Measurements from ENCODE around the gene RPS6KA5. TPM values are rescaled to one million over a fixed set of nuclear protein-coding genes. Genes with fewer than 3 reads are reported as not detected.
A peak's percentile ranks its signal among the peaks of the same experiment; 100 is the strongest.
"Not testable (repeated sequence)": the region's sequence is repeated elsewhere in the genome, so short reads cannot be mapped to it uniquely, and the experiment has no call there.

Gene RPS6KA5
- total RNA-seq, 4 donors from 2014 or later: 3.1 to 10.5 (median 8.1) TPM

DNA sequence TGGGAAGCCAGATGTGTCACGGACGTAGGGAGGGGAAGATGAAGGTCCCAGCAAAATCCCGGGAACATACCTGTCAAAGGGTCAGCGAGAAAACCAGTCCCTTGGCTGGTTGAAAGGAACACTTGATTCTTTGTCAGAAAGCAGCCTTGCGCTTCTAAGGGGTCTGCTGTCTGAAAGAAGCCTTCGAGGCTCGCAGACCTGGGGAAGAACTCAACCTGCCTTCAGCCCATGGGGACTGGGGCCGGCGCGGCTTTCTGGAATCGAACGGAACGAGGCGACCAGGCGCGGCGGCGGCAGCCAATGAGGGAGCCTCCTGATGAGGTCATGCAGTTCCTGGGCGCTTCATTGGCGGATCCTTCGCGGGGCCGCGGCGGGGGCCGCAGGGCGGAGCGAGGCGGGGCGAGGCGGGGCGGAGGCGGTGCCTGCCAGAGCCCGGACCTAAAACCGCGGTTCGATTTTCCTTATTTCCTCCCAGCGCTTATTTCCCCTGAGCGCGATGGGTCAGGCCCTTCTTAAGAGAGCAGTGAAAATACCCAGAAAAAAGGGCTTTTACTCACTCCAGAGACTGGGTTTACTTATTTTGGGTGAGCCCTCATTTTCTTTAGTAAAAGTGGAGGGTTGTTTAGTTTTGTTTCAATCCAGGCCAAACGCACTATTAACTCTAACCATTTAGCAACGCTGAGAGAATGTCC lies 232.4 kb downstream of the RPS6KA5 start:
- no peaks in the 10 kb centered on the region for H3K27me3 ChIP-seq
- DNase-seq: peak; percentile 44
- TF ChIP-seq, protein P1, sequence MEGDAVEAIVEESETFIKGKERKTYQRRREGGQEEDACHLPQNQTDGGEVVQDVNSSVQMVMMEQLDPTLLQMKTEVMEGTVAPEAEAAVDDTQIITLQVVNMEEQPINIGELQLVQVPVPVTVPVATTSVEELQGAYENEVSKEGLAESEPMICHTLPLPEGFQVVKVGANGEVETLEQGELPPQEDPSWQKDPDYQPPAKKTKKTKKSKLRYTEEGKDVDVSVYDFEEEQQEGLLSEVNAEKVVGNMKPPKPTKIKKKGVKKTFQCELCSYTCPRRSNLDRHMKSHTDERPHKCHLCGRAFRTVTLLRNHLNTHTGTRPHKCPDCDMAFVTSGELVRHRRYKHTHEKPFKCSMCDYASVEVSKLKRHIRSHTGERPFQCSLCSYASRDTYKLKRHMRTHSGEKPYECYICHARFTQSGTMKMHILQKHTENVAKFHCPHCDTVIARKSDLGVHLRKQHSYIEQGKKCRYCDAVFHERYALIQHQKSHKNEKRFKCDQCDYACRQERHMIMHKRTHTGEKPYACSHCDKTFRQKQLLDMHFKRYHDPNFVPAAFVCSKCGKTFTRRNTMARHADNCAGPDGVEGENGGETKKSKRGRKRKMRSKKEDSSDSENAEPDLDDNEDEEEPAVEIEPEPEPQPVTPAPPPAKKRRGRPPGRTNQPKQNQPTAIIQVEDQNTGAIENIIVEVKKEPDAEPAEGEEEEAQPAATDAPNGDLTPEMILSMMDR (IDR thresholded peaks at IDR 0.05): no peak
- TF ChIP-seq POLR2A (IDR thresholded peaks at IDR 0.05): peak in 2 of 4 donors; percentile 11 to 40
- H3K9me3 ChIP-seq: peaks cover 0 to 15% (median 8%) of the 10 kb centered on the region in 3 donors
- peak overlapping the region; percentile 17 to 58 (median 45) for H3K4me3 ChIP-seq
- peaks cover 4 to 20% (median 7%) of the 10 kb centered on the region in 3 donors for H3K4me1 ChIP-seq
- intact Hi-C loops (cut with DNase I): no loop called here
- no peaks in the 10 kb centered on the region for H3K36me3 ChIP-seq
- WGBS, 2 donors: 7 to 8% methylated on average over 9 to 14 of the region's 42 CpGs
- peak overlapping the region; percentile 59 to 84 (median 82) for H3K27ac ChIP-seq

DNA sequence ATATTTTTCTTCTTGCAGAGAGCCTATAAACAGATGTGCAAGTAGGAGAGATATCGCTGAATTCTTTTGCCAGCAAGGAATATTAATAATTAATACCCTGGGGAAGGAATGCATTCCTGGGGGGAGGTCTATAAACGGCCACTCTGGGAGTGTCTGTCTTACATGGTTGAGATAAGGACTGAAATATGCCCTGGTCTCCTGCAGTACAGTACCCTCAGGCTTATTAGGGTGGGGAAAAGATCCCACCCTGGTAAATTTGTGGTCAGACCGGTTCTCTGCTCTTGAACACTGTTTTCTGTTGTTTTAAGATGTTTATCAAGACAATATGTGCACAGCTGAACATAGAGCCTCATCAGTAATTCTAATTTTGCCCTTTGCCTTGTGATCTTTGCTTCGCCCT lies 236.9 kb downstream of the RPS6KA5 start:
- H3K27me3 ChIP-seq; H3K4me3 ChIP-seq; DNase-seq; H3K36me3 ChIP-seq; intact Hi-C loops (cut with DNase I); H3K27ac ChIP-seq: not testable (repeated sequence)
- 66 to 69% methylated on average over 4 of the region's 4 CpGs for WGBS, 2 donors
- H3K4me1 ChIP-seq: peaks cover 2 to 25% (median 5%) of the 10 kb centered on the region in 3 donors
- peaks cover 0 to 20% (median 8%) of the 10 kb centered on the region in 3 donors for H3K9me3 ChIP-seq

DNA sequence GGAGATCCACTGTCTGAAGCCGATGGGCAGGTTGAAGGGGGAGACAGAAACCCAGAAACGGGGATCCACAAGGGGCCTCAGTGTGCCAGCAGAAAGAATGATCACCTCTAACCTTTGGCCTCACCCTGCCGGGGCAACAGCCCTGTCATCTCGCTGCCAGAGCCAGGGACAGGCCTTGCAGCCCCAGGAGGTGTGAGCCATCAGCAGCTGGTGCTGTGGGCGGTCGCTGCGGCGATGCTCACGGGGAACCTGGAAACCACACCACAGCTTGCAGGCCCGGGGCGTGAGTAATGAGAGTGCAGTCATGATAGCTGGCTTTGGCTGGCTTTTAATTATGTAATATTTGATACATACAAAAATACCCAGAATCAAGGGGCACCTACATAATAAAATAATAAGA lies 239.5 kb downstream of the RPS6KA5 start:
- peaks cover 0 to 20% (median 8%) of the 10 kb centered on the region in 3 donors for H3K9me3 ChIP-seq
- H3K27ac ChIP-seq: no peak overlapping the region
- 27 to 62% methylated on average over 6 to 9 of the region's 11 CpGs for WGBS, 2 donors
- no peak for DNase-seq
- peaks cover 0 to 19% (median 0%) of the 10 kb centered on the region in 3 donors for H3K4me1 ChIP-seq
- TF ChIP-seq, protein P1 (IDR thresholded peaks at IDR 0.05): no peak
- TF ChIP-seq POLR2A (IDR thresholded peaks at IDR 0.05): no peak
- H3K27me3 ChIP-seq: peaks cover 0 to 5% (median 0%) of the 10 kb centered on the region in 4 donors
- H3K36me3 ChIP-seq: no peaks in the 10 kb centered on the region
- intact Hi-C loops (cut with DNase I): no loop called here
- no peak overlapping the region for H3K4me3 ChIP-seq

DNA sequence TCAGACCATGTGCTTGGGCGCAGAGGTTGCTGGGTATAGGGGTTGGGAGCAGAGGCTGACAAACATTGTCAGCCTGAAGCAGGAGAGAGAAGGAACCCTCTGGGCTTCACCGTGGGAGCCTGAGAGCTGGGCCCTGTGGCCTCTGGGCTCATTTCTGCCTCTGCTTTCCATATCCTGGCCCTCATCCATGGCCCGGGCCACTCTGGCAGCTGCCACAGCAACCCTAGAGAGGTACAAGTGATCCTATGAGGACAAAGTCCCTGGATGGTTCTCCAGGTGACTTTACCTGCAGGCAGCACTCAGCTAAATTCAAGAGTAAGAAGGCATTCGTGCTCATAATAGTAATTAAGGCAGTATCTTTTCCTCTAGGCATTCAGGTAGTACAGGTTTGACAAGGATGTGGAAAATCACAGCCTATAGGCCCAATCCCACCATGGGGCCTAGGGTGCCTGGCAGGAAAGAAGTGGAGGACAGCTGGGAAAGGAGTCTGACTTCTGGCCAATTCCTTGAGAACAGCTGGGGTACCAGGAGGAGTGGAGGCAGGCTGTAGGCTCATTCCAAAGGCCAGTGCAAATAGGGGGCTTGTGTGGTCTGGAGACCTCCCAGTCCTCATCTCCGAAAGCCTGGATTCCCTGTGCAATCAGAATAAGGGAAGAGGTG lies 240.6 kb downstream of the RPS6KA5 start:
- Histone ChIP-seq H3K4me1 (peaks cover 0 to 28% (median 9%) of the 10 kb centered on the region in 3 donors), H3K4me3 (no peak overlapping the region), H3K27ac (no peak overlapping the region), H3K36me3 (no peaks in the 10 kb centered on the region), H3K27me3 (peaks cover 0 to 5% (median 0%) of the 10 kb centered on the region in 4 donors), H3K9me3 (peaks cover 0 to 20% (median 8%) of the 10 kb centered on the region in 3 donors)
- WGBS, 2 donors: 61 to 67% methylated on average over 3 of the region's 5 CpGs
- TF ChIP-seq, protein P1 (IDR thresholded peaks at IDR 0.05): no peak
- TF ChIP-seq POLR2A (IDR thresholded peaks at IDR 0.05): no peak
- intact Hi-C loops (cut with DNase I): no loop called here
- no peak for DNase-seq

DNA sequence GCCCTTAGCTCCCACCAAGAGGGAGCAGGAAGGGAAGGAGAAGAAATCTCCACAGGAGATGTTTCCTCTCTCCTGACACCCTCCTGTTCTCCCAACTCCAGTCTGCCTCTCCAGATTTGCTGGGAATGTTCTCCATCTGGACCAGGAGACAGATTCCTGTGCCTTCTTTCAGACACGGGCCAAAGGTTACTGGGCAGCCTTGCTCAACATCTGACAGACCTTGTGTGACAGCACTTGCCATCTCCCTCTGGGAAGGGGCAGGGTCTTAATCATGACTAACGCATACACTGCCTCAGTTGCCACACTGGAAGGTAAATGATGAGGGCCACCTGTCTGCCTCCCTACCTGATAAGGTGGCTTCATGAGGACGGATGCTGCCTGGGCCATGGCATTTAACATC lies 241.7 kb downstream of the RPS6KA5 start:
- H3K36me3 ChIP-seq: no peaks in the 10 kb centered on the region
- no peak for DNase-seq
- 70 to 83% methylated on average over 1 of the region's 3 CpGs for WGBS, 2 donors
- peaks cover 0 to 5% (median 0%) of the 10 kb centered on the region in 4 donors for H3K27me3 ChIP-seq
- H3K4me1 ChIP-seq: peaks cover 0 to 40% (median 9%) of the 10 kb centered on the region in 3 donors
- H3K27ac ChIP-seq: no peak overlapping the region
- TF ChIP-seq POLR2A (IDR thresholded peaks at IDR 0.05): no peak
- TF ChIP-seq, protein P1 (IDR thresholded peaks at IDR 0.05): no peak
- no peak overlapping the region for H3K4me3 ChIP-seq
- intact Hi-C loops (cut with DNase I): no loop called here
- H3K9me3 ChIP-seq: peaks cover 0 to 12% (median 2%) of the 10 kb centered on the region in 3 donors
